HEK293 (cell line): ENCODE measurements around the gene RNF126.
"Not testable (repeated sequence)": the region's sequence is repeated elsewhere in the genome, so short reads cannot be mapped to it uniquely, and the experiment has no call there.

Experiments
- ZFP69B ChIP-seq: fragments of 450-650 bp; formaldehyde crosslinking; IDR thresholded peaks from 2 replicates; pipeline ENCODE4 v1.5.1; 2016; ENCODE audit warnings: missing biosample characterization, missing genetic modification characterization
- ZNF830 ChIP-seq: fragments of 450-650 bp; IDR thresholded peaks from 2 replicates; pipeline ENCODE4 v1.5.0; 2018; ENCODE audit warnings: missing biosample characterization, missing genetic modification characterization, low read depth, mild to moderate bottlenecking, moderate library complexity

DNA sequence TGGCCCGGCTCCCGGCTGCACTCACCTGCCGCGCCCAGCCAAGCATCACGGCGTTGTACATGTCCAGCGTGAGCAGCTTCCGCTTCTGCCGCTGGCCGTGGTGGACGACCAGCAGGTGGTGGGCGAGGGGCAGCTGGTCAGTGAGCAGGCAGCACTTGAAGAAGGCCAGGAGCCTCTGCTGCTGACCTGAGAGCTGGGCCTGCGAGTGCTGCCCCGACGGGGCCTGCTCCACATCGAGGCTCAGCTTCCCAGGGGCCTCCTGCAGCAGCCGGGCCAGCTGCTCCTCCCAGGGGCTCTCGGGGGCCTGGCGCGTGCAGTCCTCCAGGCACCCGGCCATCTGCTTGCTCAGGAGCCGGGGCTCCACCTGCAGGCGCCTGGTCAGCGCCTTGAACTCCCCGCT, 33.5 kb downstream of the RNF126 start:
- not testable (repeated sequence) for TF ChIP-seq ZNF830 (tag by site-specific recombination); ZFP69B
